ENCODE measurements around the gene RAP1B. TPM values are rescaled to one million over a fixed set of nuclear protein-coding genes. Genes with fewer than 3 reads are reported as not detected.

RAP1B gene
- polyA plus RNA-seq, 1 donor (not counting 4 experiments of a cell fraction or from before 2014, with no cell fraction given) = 274 TPM

DNA sequence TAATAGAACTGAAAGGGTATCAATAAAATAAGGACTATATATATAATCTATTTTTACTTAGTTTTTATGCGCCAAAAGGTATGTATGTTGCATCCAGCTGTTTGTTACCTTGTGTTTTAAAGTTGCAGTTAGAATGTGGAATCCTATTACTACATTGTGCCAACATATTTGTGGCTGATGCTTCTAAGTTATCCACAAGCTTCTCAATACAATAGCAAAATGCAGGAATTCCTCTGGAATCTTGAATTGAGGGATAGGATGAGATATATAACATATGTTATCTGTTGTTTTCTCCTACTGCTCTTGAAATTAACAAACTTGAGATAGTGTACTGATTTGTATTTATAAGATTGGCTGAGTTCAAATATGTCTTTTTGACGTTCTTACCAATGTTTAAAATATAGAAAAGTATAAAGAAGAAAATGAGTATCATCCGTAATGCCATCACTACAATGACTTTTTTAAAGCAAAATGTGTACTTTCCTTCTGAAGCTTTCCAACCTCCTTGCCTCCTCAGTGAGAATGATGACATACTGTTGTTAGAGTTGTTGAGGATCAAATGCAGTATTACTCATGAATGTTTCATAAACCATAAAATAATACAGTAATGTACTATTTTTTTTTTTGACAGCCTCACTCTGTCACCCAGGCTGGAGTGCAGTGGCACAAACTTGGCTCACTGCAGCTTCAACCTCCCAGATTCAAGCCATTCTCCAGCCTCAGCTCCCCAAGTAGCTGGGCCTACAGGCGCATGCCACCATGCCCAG lies 6.6 kb downstream of the RAP1B start:
- H3K9me3 ChIP-seq (ENCODE audit: control insufficient read depth, low read depth, low read length) = no peaks in the 10 kb centered on the region
- H3K27me3 ChIP-seq (ENCODE audit: control insufficient read depth, extremely low read depth, insufficient read depth, low read length) = no peaks in the 10 kb centered on the region
- peak overlapping the region; percentile 73 for H3K27ac ChIP-seq (ENCODE audit: control insufficient read depth, insufficient read depth, low read length)
- no peak overlapping the region for H3K4me3 ChIP-seq (ENCODE audit: control insufficient read depth in 2 of 3, extremely low read depth in 1 of 3, insufficient read depth in 2 of 3, low read depth in 1 of 3, low read length in 3 of 3)
- H3K9me1 ChIP-seq (ENCODE audit: control insufficient read depth, extremely low read depth, insufficient read depth, low read length) = peaks cover 6% of the 10 kb centered on the region
- TF ChIP-seq, protein P1, sequence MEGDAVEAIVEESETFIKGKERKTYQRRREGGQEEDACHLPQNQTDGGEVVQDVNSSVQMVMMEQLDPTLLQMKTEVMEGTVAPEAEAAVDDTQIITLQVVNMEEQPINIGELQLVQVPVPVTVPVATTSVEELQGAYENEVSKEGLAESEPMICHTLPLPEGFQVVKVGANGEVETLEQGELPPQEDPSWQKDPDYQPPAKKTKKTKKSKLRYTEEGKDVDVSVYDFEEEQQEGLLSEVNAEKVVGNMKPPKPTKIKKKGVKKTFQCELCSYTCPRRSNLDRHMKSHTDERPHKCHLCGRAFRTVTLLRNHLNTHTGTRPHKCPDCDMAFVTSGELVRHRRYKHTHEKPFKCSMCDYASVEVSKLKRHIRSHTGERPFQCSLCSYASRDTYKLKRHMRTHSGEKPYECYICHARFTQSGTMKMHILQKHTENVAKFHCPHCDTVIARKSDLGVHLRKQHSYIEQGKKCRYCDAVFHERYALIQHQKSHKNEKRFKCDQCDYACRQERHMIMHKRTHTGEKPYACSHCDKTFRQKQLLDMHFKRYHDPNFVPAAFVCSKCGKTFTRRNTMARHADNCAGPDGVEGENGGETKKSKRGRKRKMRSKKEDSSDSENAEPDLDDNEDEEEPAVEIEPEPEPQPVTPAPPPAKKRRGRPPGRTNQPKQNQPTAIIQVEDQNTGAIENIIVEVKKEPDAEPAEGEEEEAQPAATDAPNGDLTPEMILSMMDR (optimal IDR thresholded peaks at IDR 0.05 in 1 of 3, IDR thresholded peaks at IDR 0.05 in 1 of 3, conservative IDR thresholded peaks at IDR 0.05 in 1 of 3; ENCODE audit: extremely low read depth in 1 of 3, insufficient read depth in 2 of 3, low read length in 3 of 3) = no peak
- TF ChIP-seq EZH2 (IDR thresholded peaks at IDR 0.05; ENCODE audit: low read length) = no peak
- peaks cover 40% of the 10 kb centered on the region for H4K20me1 ChIP-seq (ENCODE audit: control insufficient read depth, extremely low read depth, insufficient read depth, low read length)
- FAIRE-seq = no peak
- no peak for DNase-seq (ENCODE audit: low read depth, low spot score)
- peaks cover 4 to 15% of the 10 kb centered on the region in 2 experiments for H3K36me3 ChIP-seq (ENCODE audit: control insufficient read depth in 2 of 2, extremely low read depth in 1 of 2, insufficient read depth in 2 of 2, low read length in 2 of 2)
- H3K4me2 ChIP-seq (ENCODE audit: control insufficient read depth, extremely low read depth, insufficient read depth, low read depth, low read length) = peak overlapping the region; percentile 39
- H3K79me2 ChIP-seq (ENCODE audit: control insufficient read depth, insufficient read depth, low read length) = peaks cover 100% of the 10 kb centered on the region
- H2AFZ ChIP-seq (ENCODE audit: control insufficient read depth, low read length) = no peak overlapping the region
- peak overlapping the region; percentile 18 for H3K9ac ChIP-seq (ENCODE audit: control insufficient read depth, extremely low read depth, insufficient read depth, low read length)
- H3K4me1 ChIP-seq (ENCODE audit: control insufficient read depth, extremely low read depth, insufficient read depth, low read length) = peaks cover 50% of the 10 kb centered on the region
- dilution Hi-C loops (cut with MboI; ENCODE audit: extremely low pct_ligation_motif_present, low sequenced_read_pairs) = no loop called here

DNA sequence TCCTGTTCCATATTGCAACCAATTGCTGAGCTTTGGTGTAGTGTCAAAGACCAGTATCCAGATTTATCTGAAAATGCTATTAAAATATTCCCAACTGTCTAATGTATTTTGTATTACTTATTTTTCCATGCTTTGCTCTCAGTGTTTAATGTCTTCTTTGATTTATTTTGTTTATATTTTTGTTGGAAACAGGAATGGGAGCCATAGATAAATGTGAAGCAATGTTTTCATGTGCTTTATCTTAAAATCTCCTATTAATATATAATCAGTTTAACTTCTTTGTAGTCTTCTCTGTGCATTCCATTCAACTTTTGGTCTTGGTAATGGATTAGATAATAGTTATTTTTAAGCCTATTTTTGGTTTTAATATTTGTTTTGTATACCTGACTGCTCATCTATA lies 8.8 kb downstream of the RAP1B start:
- Histone ChIP-seq H3K9me3 (ENCODE audit: control insufficient read depth, low read depth, low read length) (no peaks in the 10 kb centered on the region), H3K27ac (ENCODE audit: control insufficient read depth, insufficient read depth, low read length) (no peak overlapping the region), H3K4me1 (ENCODE audit: control insufficient read depth, extremely low read depth, insufficient read depth, low read length) (peaks cover 37% of the 10 kb centered on the region), H3K4me2 (ENCODE audit: control insufficient read depth, extremely low read depth, insufficient read depth, low read depth, low read length) (no peak overlapping the region), H2AFZ (ENCODE audit: control insufficient read depth, low read length) (no peak overlapping the region), H3K4me3 (ENCODE audit: control insufficient read depth in 2 of 3, extremely low read depth in 1 of 3, insufficient read depth in 2 of 3, low read depth in 1 of 3, low read length in 3 of 3) (no peak overlapping the region), H3K79me2 (ENCODE audit: control insufficient read depth, insufficient read depth, low read length) (peaks cover 99% of the 10 kb centered on the region), H3K36me3 (ENCODE audit: control insufficient read depth in 2 of 2, extremely low read depth in 1 of 2, insufficient read depth in 2 of 2, low read length in 2 of 2) (peaks cover 2 to 5% of the 10 kb centered on the region in 2 experiments), H3K9ac (ENCODE audit: control insufficient read depth, extremely low read depth, insufficient read depth, low read length) (no peak overlapping the region), H3K9me1 (ENCODE audit: control insufficient read depth, extremely low read depth, insufficient read depth, low read length) (peaks cover 3% of the 10 kb centered on the region), H4K20me1 (ENCODE audit: control insufficient read depth, extremely low read depth, insufficient read depth, low read length) (peaks cover 24% of the 10 kb centered on the region), H3K27me3 (ENCODE audit: control insufficient read depth, extremely low read depth, insufficient read depth, low read length) (no peaks in the 10 kb centered on the region)
- no peak for DNase-seq (ENCODE audit: low read depth, low spot score)
- TF ChIP-seq, protein P1 (optimal IDR thresholded peaks at IDR 0.05 in 1 of 3, IDR thresholded peaks at IDR 0.05 in 1 of 3, conservative IDR thresholded peaks at IDR 0.05 in 1 of 3; ENCODE audit: extremely low read depth in 1 of 3, insufficient read depth in 2 of 3, low read length in 3 of 3) = no peak
- no peak for TF ChIP-seq EZH2 (IDR thresholded peaks at IDR 0.05; ENCODE audit: low read length)
- dilution Hi-C loops (cut with MboI; ENCODE audit: extremely low pct_ligation_motif_present, low sequenced_read_pairs) = no loop called here
- no peak for FAIRE-seq
